Fibroblast of skin of left biceps (primary cell): Measurements from ENCODE around the gene TBCCD1.
"Not testable (repeated sequence)": the region's sequence is repeated elsewhere in the genome, so short reads cannot be mapped to it uniquely, and the experiment has no call there.

Experiments
- DNase-seq, 2 experiments: peaks; one replicate each; pipeline ENCODE4 v3.0.0-alpha.2; 2013; ENCODE audit warnings: low read depth in 2 of 2

Gene TBCCD1

DNA sequence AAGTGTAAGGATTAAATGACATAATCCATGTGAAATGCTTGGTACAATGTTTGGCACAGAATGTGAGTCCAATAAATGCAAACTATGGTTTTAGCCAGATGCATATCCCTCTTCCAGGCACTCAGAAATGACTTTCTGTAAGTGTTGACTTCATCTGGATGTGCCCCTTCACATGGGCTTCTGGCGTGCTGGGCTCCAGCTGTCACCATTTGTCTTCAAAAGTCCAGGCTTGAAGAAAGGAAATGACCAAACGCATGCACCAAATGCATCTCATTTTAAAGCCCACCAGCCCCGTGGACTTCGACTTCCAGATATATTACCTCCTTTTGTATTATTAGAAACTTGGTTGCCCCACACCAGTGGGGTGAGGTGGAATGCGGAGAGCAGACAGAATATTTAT lies 46.7 kb downstream of the TBCCD1 start:
- DNase-seq = no peak

DNA sequence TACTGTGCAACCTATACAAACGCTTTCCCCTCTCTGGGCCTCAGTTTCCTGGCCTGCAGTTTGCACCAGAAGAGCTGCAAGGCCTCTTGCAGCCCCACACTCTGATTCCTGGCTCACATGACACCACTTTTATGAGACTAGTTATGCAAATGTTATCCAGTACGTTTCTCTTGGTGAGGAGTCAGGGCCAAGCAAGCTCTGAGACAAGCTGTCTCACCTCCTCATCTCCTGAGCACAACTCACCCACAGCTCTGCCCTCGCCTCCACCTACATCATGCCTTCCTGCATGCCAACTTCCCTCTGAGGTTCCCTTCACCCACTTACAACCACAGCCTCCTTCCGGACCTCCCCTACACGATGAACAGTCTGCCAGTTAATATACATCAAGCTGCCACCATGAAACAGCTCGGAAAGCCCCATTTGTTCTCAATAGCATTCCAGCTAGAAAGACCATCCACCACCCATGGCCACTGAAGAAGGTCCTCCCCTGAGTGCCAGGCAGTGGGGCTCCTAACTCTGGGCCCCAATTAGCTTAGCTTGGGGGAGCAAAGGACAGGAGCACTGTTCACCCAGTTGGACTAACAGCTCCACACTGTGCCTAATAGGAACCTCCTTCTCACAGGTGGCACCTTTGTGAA lies 48.0 kb downstream of the TBCCD1 start:
- DNase-seq = no peak

DNA sequence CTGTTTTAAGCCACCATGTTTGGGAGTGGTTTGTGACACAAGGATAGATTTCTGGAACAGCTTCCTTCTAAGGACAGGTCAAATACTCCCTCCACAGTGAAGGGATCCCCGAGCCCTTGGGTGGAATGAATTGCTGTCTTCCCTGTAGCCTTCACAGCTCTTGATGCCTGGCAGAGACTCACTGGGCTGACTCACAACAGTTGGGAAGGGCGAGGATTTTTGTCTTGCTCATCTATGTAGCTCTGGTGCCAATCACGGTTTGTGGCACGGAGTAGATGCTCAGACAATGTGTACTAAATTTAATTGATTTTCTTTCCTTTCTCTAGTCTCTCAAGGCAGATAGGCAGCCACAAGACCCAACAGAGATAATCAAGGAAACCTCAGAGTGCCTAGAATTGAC lies 49.9 kb downstream of the TBCCD1 start:
- DNase-seq = no peak

DNA sequence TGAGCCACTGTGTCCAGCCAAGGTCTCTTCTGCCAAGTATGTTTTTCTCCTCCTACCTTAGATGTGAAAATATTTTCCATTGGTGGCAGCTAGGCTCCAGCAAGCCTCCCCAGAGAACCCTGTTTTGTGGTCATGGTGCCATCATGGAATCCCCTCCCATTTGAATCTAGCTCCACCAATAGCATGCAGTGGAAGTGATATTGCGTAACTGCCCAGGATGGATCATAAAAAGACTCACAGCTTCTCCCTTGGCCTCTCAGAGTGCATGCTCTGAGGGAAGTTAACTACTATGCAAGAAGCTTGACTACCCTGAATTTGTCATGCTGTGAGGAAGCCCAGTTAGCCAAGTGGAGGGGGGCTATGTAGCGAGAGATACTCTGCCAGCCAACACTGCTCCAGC lies 50.5 kb downstream of the TBCCD1 start:
- no peak for DNase-seq

DNA sequence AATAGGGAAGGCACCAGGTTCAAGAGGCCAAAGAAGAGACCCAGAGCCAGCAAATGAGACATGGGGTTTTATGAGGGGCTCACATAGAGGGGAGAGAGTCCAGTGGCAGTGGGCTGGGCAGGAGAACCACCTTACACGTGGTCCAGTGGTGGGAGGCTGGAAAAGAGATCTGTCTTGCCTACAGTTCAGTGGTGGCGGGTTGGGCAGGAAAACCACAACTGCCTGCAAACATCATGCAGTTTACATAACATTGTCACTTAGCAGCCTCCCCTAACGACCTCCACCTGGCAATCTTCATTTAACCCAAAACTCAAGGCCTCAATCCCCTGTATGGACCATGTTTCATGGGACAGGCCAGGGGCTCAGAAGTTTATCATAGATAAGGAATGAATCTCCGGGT lies 52.0 kb downstream of the TBCCD1 start:
- no peak for DNase-seq

DNA sequence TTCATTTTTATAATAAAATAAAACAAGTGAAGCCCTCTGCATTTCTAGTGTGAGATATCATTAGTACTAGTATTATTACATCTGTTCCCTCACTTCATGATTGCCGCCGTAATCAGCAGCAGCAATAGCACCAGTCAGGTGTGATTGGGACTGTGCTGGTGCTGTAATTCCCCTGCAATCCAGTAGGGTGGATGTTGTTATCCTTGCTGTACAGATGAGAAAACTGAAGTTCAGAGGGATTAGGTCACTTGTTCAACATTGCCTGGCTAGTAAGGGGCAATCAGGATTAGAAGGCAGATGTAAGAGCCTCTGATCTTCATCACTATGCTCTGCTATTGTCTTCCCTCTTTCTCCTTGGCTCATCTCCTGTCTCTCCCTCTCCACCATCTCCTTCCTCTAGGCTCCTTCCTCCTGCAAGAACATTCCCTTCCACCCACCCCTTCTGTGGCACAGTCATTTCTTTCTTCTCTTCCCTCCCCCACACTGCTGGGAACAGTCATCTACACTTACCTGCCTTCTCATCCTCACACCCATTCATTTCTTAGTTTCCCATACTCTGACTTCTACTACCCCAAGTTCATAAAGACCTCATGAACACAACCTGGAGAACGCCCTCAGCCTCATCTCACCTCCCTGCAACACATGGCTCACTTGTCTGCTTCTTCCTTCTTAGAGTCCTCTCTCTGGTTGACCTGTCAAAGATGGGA lies 52.7 kb downstream of the TBCCD1 start:
- DNase-seq = no peak

DNA sequence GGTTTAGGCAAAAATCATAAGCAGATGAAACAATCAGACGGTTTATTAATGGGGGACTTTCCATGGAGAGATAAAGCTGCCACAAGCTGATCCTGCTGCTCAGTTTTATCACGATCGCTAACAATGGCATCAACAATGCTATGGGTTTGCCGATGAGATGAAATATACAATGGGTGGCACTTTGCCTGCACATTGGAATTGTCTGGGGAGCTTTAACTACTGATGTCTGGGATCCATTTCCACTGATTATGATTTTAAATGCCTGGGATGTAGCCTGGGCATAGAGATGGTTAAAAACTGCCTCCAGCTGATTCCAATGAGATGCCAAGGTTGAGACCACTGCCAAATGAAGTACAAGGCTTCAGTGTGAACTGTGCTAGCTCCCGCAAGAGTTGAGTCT lies 53.8 kb downstream of the TBCCD1 start:
- DNase-seq = no peak

DNA sequence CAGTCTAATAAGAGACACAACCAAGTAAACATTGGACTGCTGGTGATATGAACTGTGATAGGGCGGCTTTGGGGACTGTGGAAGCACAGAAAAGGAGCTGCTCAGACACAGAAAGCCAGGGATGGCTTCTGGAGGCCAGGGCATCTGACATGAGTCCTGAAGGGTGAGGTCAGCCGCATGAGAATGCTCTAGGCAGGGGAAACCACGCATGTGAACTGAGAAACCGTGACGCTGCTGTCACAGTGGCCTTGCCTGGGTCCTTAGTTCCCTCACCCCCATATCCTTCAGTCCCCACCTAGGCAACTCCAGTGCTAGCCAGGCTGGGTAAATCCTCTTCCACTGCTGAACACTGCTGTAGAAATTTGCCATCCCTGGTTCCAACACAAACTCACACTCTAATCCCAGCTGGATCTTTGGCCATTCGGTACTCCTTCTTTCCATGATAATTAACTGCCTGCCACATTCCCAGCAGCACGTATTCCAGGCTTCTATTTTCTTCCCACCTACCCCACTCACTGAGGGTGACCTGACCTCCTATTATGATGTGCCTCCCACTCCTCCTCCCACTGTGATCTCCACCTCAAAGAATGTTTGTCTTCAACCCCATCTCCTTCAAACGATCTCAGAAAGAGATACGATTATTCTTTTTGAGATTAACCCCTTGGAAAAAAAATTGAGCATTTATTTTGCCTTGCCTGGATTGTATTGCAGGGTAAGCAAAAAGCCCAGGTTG lies 54.4 kb downstream of the TBCCD1 start:
- DNase-seq = no peak

DNA sequence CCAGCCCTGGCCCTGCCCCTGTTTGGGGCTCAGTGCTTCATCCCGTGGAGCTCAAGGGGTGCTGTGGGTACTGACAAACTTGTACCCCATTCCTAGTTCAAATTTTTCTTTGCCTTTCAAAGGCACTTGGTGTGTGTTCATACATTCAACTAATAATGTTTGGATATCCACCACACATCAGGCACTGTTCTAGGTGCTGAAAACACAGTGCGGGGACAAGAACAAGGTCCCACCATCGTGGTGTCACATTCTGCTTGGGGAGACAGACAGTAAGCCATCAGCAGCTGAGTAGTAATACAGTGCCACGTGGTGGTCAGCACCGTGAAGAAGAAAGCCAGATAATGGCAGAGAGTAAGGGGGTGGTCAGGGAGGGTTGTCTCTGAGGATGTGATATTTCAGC lies 55.4 kb downstream of the TBCCD1 start:
- DNase-seq = no peak

DNA sequence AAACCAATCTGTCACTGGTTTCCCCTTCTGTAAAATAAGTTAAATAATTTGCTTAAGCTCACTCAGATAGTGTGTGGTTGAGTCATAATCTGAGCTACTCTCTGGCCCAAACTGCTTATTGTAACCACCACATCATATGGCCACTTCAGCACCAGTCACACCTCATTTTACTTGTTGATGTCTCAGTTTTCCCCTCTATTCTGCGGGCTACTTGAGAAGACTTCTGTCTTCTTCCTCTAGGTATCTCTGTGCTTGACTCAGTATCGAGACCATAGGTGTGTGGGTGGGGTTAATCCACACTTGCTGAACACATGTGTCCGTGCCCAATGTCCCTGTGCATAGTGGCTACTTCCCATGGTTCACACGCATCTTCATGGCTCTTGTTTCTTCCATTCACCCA lies 55.9 kb downstream of the TBCCD1 start:
- DNase-seq = no peak

DNA sequence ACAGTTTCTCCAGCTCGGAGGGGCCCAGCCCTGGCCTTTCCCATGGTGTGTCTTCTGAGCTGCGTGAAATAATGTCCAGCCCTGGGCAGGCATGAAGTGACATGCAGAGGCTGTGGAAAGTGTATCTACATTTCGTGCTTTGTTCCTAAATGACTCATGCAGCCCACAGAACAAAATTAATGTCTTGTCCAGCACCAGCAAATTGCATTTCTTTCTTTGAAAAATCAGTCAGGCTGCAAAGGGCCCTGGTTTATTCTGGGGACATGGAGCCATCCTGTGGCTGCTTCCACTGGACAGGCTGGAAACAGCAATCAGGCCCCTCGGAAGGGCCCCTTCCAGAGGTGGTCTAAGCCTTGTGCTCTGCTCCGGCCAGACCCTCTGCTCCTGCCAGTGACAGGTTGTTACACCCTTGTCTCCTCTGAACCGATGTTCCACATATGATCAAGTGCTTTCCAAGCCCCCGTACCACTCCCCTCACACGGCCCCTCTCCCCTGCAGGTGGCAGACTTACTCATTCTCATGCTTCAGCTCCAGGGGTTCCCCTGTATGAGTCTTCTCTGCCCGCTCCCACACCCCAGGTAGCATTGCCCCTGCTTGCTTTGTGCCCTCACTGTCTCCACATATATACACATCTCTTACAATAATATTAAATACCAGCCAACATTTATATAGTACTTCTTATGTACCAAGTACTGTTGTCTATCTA lies 56.6 kb downstream of the TBCCD1 start:
- no peak for DNase-seq

DNA sequence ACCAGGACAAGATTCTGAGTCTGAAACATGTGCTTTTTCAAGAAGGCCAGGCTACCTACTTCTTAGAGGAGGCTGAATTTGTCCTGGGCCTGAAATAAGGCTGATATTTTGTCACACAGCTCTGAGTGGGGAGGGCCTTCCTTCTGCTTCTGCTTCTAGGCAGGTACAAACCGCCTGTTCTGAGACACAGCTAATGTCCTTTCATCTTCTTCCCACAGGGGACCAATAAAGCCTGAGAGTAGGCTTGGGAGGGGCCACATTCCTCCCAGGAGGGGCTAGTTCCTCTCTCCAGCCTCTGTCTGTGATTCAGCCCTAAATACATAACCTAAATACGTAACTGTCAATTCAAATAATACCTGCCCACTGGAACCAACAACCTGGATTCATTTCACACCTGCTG lies 57.7 kb downstream of the TBCCD1 start:
- no peak for DNase-seq

DNA sequence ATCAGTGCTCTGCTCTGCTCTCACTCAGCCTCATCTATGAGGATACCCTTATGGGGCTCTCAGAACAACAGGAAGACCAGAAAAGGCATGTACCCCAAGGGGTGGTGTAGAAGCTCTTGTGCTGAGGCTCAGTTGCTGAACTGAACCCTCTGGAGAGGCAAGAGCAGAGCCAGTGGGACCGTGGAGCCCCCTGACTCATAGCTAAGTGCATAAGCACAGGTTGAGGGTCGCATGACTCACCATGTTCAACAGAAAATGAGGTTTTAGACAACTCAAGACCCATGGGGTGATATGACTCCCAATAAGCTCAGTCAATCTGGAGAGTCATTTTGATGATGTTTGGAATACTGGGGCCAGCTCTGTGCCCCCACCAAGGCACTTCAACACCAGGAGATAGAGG lies 60.3 kb downstream of the TBCCD1 start:
- no peak for DNase-seq

DNA sequence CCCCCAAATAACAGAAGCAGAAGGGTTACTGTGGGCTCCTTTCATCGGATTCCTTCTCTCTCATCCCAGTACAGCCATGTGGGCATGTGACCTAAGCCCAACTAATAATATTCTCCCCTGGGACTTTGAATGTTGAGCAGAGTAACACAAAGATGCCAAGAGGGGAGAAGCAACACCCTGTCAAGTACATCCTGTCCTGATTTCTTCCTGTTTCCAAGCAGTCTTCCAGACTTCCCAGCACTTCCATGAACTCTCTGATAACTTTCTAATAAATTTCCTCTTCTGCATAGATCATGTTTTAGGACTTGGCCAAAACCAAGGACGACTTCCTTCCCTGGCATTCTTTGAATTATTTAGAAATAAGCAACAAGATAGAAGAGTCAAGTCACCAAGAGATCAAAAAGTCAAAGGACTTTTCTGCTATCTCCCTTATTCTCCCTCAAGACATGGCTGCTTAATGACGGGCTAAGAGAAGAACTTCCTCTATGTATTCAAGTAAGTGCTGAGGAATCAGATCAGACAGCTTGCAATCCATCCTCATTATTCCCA lies 60.9 kb downstream of the TBCCD1 start:
- DNase-seq = no peak

DNA sequence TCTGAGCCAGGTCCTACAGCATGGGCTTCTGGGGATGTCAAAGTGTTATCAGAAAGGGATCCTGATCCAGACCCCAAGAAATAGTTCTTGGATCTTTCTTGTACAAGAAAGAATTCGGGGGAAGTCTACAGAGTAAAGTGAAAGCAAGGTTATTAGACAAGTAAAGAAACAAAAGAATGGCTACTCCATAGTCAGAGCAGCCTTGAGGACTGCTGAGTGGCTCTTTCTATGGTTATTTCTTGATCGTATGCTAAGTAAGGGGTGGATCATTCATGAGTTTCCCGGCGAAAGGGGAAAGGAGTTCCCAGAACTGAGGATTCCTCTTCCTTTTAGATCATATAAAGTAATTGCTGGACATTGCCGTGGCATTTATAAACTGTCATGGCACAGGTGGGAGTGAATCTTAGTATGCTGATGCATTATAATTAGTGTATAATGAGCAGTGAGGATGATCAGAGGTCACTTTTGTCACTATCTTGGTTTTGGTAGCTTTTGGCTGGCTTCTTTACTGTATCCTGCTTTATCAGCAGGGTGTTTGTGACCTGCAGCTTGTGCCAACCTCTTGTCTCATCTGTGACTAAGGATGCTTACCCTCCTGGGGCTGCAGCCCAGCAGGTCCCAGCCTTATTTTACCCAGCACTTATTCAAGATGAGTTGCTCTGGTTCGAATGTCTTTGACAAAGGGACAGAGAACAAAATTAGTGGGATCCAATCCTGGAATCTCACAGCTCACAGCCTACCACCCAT lies 64.0 kb downstream of the TBCCD1 start:
- no peak for DNase-seq

DNA sequence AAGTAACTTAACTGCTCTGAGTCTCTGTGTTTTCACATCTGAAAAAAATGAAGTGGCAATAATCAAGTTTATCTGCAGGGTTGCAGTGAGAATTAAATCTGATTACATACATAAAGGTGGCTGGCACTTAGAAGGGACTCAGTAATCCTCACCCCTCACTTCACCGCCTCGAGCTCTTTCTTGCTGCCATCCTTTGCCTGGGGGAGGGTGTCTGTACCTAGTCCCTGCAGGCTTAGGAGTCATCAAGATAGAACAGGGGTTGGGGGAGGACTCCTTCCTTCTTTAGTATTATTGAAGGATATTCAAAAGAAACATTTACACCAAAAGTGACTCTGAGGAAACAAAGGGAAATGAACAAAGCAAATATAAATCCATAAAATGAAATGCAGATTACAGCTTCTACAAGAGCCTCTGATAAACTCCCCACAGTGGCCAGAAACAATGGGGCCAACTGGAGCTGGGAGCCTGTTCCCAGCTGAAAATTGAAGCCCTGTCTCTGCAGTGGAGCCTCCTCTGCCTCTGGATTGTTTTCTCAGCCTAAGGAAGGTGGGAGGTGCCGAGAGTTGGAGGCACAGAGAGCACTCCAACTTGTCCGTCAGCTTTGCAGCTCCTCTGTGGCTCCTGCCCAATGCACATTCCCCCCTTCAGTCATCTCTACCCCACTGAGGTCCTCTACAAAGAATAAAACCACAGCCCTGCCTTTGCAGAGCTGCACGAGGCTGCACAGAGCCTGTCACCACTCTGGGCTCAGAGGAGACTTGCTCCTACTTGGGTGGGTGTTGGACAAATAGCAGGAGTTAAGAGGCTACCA lies 64.8 kb downstream of the TBCCD1 start:
- DNase-seq = no peak

DNA sequence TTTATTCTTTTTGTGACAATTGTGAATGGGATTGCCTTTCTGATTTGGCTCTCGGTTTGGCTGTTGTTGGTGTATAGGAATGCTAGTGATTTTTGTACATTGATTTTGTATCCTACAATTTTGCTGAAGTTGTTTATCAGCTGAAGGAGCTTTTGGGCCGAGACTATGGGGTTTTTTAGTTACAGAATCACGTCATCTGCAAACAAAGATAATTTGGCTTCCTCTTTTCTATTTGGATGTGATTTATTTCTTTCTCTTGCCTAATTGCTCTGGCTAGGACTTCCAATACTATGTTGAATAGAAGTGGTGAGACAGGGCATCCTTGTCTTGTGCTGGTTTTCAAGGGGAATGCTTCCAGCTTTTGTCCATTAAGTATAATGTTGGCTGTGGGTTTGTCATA lies 67.2 kb downstream of the TBCCD1 start:
- not testable (repeated sequence) for DNase-seq

DNA sequence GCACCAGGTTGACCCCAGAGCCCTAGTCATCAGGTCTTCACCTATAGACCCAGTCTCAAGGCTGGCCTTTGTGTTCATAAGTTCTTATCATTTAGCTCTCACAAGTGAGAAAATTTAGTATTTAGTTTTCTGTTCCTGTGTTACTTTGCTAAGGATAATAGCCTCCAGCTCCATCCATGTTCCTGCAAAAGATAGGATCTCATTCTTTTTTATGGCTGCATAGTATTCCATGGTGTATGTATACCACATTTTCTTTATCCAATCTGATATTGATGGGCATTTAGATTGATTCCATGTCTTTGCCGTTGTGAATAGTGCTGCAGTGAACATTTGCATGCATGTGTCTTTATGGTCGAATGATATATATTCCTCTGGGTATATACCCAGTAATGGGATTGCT lies 69.1 kb downstream of the TBCCD1 start:
- not testable (repeated sequence) for DNase-seq

DNA sequence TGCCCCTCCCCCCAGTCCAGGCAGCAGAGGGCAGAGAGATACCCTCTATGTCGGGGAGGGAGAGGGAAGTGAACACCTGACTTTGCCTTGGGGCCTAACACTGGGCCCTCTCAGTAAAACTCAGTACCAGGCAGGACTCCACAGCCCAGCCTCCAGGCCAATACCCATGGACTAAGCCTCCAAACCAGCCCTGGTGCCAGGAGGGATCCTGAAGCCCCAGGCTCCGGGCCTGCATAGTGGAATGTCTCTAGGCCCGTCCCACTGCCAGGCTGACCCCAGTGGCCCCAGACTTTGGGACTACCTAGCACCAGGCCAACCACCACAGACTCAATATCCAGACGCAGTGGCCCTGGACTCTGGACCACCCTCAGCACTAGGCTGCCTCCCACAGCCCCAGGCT lies 69.5 kb downstream of the TBCCD1 start:
- no peak for DNase-seq

DNA sequence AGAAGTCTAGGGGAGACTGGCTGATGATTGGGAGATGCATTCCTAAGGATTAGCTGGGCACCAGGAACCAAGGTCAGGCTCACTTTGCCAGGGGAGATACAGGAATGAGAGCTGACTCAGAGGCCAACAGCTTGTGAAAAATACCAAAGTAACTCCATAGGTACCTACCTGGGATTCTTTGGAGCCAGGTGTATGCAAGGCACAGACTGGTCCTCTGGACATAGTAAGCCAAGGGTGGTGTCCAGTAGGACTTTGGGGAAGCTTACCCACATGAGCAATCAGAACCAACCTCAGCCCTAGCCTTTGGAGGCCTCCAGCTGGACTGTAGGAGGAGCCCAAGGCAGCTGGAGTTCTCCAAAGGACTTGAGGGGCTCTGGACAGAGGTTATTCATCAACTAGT lies 70.5 kb downstream of the TBCCD1 start:
- DNase-seq = no peak
